Stimulated activated CD4-positive, alpha-beta T cell treated with anti-CD3 and anti-CD28 coated beads, Interleukin-12 subunit alpha, Interleukin-12 subunit beta, amount 100 ng/mL, for 48 hours (primary cell): Measurements from ENCODE around the gene ADK.
"Not testable (repeated sequence)": the region's sequence is repeated elsewhere in the genome, so short reads cannot be mapped to it uniquely, and the experiment has no call there.

Experiments
- DNase-seq, 3 donors: peaks; one replicate each; pipeline ENCODE4 v3.0.0-alpha.2; 2020; ENCODE audit warnings: low read depth in 2 of 3, low spot score in 1 of 3

The ADK gene

DNA sequence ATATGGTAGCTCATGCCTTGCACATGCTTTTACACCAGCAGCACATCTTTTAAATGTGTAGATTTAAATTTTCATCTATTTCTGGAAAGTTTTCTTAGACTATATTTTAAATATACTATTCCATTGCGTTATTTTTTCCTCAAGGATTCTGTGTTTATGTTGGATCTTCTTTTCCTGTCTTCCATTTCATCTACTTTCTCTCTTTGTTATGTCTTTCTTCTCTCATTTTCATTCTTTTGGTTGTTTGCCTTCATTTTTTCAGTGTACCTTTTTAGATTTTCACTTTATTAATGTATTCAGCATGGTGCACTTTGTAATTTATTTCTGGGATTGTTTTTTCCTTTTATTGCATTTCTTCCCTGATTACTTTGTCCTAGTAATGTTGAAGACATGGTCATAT, 329.8 kb downstream of the ADK start:
- DNase-seq: no peak

DNA sequence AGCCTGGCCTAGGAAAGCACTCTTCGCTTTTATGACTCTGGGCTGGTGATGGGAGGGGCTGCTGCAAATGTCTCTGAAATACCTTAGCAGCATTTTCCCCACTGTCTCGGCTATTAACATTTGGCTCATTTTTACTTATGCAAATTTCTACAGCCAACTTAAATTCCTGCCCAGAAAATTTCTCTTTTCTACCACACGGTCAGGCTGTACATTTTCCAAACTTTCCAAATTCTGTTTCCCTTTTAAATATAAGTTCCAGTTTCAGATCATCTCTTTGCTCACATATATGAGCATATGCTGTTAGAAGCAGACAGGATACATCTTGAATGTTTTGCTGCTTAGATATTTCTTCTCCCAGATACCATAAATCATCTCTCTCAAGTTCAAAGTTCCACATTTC, 332.3 kb downstream of the ADK start:
- DNase-seq: no peak

DNA sequence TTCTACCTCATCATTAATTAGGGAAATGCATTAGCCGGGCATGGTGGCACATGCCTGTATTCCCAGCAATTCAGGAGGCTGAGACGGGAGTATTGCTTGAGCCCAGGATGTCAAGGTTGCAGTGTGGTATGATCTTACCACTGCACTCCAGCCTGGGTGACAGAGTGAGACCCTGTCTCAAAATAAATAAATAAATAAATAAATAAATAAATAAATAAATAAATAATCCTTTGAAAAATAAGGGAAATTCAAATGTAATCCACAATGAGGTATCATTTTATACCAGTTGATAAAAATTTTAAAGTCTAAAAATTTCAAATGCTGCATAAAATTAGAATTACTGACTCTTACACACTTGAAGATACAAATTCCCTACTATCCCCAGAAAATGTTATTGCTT, 334.3 kb downstream of the ADK start:
- DNase-seq: no peak

DNA sequence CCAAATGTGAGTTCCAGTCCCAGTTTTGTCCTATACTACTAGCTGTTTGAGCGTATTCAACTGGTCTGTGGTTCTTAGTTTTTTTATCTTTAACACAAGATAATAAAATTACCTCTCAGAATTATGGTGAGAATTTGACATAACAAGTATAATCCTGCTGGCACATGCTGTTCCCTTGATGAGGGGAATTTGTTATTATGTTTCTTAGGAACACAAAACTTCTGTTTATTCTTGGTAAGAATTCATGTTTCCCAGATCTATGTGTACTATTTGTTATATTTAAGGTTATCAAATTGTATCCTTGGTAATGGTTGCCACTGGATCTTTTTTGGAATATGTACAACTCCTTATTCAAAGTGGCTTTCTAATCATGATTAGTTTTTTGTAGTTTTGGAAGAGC, 335.6 kb downstream of the ADK start:
- no peak for DNase-seq

DNA sequence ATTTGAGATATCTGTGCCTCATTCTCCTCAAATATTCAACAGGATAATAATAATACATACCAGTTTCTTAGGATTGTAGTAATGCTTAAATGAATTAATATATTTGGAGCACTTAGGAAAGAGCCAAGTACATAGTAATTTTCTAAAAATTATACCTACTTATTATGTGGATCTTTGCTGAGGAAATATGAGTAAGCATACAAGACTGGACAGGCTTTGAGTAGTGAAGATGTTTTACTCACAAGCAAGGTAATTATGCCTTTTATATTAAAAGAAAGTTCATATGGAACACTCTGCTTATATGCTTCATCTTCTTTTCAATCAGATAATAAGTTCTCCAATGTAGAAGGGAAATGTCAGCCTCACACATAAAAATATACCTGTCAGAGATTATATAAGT, 337.9 kb downstream of the ADK start:
- no peak for DNase-seq

DNA sequence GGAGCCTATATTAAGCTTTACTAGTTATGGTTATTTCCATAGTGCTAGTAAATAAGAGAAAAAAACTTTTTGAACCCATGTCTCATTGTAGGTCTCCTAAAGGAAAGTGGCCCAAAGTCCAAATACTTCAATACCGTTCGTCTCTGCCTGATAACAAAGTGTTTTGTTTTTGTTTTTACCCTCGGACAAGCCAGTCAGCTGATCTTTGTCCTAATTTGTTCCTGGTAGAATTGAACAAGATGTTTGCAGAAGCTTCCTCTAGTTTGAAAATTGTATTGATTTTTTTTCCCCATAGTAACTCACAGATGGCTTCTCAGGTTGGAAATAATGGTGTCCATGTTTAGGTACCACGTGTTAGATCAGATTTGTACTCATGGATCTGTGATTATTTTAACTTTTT, 339.5 kb downstream of the ADK start:
- DNase-seq: no peak

DNA sequence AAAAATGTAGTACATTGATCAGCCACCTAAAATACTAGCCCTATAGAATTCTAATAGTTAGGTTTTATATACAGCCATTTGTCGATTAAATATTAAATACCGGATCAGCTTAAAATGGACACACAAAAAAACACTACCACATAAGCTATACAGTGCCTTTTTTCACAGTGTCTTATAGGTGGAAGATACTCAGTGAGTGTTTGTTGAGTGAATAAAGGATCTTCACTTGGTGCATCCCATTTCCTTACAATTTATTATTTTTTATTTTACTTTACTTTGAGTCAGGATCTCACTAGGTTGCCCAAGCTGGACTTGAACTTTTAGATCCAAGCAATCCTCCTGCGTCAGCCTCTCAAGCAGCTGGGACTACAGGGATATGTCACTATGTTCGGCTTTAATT, 340.0 kb downstream of the ADK start:
- no peak for DNase-seq

DNA sequence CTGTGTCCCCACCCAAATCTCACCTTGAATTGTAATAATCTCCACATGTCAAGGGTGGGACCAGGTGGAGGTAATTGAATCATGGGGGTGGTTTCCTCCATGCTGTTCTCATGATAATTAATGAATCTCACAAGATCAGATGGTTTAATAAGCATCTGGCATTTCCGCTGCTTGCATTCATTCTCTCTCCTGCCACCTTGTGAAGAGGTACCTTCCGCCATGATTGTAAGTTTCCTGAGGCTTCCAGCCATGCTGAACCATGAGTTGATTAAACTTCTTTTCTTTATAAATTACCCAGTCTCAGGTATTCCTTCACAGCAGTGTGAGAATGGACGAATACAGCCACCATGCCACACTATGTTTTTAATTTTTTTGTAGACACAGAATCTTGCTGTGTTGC, 345.3 kb downstream of the ADK start:
- not testable (repeated sequence) for DNase-seq

DNA sequence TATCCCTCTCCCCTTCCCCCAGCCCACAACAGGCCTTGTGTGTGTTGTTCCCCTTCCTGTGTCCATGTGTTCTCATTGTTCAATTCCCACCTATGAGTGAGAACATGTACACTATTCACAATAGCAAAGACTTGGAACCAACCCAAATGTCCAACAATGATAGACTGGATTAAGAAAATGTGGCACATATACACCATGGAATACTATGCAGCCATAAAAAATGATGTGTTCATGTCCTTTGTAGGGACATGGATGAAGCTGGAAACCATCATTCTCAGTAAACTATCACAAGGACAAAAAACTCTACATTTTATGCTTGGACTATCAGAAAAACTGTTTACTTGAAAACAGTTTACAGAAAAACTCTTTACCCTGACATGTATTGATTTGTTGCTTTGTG, 347.6 kb downstream of the ADK start:
- not testable (repeated sequence) for DNase-seq

DNA sequence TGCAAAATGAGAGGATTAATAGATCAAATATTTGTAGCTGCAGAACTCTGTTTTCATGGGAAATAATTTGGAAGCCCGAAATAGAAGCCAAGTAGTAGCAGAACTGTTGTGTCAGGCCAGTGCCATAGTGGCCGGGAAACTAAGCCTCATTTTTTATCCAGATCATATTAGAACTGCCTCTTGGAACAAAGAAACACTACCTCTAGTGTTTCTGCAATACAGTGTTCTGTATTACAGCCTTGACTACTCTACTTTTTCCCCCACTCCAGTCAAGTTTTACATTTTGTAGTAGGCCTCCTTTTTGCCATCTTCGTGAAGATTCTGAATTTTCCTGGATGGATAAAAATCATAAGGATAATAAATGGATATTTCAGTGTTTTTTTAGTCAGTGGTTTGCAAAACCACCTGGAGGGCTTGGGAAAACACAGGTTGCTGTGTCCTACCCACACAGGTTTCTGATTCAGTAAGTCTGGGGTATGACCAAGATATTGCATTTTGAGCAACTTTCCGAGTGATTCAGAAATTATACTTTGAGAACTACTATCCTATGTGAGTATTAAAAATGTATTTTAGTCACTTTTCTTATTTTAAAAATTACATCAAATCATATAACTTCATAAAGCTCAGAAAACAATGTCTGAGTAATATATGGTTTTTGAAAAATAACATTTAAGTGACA, 349.1 kb downstream of the ADK start:
- DNase-seq: no peak

DNA sequence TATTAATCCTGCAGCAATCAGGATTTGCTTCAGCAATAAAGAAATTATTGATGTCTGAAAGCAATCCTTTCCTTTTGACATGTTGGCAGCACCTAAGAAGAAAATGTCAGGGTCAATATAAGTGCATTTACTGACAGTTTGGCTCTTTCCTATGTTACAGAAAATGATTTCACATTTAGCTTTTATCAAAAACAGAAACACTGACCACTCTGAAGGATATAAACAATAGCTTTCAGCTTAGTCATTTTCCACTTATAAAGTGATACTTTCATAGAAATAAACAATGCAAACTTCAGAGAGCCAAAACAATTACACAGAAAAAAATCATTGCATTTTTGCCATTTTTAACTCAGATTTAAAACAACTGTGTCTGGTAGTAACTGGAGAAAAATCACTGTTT, 349.8 kb downstream of the ADK start:
- no peak for DNase-seq

DNA sequence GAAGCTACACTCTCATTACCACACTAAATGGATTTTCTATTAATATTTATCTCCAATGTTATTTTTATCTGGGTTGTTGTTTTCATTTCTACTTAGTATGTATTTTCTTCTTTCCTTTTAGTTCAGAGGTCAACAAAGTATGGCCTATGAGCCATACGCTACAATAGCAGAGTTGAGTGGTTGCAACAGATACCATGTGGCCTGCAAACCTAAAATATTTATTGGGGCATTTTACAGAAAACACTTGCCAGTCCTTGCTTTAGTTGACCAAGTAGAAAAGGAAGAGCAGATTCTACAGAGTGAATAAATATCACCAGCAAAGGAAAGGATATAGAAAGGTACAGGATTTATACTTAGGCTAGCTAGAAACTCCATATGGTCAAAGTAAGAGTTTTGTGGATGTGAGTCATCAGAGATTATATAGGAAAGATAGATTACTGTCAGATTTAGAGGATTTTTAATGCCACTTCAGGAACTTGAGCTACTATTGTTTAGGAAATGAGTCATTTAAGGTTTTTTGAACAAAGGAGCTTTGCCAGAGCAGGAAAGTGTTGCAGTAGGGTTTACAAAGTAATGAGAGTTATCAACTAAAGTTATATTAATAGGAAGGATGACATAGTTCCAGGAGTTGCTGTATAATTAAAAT, 352.1 kb downstream of the ADK start:
- DNase-seq: no peak

DNA sequence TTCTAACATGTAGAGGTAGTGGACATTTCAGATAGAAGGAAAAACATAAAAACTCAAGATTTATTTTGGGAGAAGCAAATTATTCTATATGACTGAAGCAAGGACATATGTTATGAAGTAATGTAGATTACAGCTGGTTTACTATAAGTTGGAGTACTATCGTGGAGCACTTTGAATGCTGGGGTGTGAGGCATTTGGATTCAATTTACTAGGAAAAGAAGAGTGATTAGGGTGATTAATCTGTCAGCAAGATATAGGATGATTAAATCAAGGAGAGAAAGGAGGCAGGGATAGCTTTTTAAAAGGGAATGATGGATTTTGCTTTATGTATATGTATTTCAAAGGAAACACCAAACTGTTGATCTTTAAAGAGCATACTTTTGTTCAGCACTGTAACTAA, 356.9 kb downstream of the ADK start:
- DNase-seq: no peak

DNA sequence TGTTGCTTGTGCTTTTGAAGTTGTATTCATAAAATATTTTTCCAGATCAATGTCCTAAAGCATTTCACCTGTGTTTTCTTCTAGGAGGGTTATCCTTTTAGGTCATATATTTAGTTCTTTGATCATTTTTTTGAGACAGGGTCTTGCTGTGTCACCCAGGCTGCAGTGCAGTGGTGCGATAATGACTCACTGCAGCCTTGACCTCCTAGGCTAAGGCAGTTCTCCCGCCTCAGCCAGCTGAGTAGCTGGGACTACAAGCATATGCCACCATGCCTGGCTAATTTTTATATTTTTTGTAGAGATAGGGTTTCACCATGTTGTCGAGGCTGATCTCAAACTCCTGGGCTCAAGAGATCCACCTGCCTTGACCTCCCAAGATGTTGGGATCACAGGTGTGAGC, 359.6 kb downstream of the ADK start:
- no peak for DNase-seq

DNA sequence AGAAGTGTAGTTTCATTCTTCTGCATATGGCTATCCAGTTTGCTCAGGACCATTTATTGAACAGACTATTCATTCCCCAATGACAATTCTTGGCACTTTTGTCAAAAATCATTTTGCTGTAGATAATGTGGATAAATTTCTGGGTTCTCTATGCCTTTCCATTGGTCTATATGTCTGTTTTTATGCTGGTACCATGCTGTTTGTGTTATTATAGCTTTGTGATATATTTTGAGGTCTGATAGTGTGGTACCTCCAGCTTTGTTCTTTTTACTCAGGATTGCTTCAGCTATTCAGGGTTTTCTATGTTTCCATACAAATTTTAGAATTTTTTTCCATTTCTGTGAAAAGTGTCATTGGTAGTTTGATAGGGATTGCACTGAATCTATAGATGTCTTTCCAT, 360.0 kb downstream of the ADK start:
- DNase-seq: no peak

DNA sequence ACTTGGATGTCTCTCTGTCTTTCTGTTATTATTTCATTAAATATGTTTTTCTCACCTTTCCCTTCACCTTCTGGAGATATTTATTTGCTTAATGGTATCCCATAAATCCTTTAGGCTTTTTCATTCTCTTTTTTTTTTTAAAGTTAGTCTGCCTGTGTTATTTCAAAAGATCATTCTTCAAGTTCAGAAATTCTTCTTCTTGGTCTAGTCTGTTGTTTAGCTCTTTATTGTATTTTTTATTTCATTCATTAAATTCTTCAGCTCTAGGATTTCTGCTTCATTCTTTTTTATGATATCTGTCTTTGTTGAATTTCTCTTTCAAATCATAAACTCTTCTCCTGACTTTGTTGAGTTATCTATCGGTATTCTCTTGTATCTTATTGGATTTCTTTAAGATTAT, 363.3 kb downstream of the ADK start:
- DNase-seq: no peak

DNA sequence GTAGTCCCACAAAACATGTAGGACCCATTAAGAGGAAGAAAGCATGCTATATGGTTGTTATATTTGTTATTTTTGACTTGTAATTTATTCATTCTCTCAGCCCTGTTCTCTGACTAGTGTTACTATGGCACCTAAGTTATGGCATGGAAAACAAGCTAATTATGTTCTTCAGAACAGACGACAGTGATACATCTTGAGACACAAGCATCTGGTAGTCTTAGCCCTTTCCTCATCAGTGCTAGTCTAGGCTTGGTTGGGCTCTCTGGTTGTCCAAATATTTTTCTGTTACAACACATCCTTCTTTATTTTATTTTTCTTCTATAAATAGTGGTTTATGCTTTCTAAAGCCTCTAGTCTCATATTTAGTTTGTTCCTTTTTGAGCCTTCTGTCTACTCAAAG, 367.0 kb downstream of the ADK start:
- DNase-seq: no peak

DNA sequence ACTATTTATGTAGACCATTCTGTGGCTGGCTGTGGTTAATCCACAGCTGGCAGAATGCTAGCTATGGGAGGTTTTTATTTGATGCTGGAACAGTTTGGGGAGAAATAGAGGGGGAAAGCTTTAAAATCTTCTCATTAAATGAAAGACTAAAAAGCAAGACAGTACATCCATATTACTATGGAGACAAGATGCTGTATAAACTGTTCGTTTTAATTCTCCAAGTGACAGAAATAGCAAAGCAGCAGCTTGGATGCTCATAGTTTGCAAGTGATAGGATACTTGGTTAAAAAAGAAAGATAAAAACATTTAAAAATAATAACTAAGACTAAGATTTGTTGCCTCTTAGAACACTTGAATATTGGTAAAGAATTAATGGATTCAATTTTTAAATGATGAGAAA, 370.5 kb downstream of the ADK start:
- DNase-seq: no peak

DNA sequence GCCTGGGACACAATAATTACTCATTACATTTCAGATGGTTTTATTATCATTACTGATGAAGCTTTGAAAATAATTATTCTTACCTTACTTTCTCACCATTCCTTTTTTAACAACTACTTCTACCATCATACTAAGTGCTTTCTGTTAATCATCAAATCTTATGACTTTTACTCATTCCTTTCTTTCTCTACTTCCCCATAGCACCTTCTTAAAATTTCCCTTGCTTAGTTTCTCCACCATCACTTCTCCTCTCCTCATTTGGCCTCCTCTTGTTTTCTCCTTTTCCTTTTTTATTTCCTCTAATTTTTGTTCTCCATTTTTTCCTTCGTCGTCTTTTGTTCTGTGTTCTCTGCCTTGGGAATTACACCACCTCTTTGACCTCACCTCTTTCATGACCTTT, 372.2 kb downstream of the ADK start:
- DNase-seq: no peak

DNA sequence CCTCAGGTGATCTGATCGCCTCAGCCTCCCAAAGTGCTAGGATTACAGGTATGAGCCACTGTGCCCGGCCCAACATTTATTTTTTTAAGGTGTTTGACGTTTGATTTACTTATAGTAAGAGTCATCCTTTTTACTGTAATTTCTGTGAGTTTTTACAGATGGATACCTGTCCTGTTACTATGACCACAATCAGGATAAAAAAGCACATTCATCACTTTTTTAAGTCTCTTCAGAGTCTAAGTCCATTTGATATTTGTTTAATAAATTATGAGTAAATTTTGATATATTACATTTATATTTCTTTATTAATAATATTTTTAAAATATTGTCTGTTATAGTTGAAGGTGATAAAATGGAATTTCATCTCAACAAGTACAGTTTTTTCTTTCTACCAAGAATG, 374.9 kb downstream of the ADK start:
- no peak for DNase-seq

DNA sequence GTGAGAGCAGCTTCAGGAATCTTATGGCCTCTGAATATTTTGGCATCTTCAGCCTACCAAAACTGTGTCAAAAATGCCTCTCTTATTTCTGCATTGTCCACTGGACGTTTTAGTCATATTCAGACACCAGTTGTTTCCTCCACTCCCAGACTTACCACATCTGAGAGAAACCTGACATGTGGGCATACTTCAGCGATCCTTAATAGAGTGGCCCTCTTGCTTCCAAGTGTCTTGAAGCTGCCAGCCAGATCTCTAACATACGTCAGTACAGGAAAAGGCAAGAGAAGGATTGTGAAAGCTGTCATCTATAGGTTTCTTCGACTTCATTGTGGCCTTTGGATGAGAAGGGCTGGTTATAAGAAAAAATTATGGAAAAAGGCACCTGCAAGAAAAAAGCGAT, 376.6 kb downstream of the ADK start:
- not testable (repeated sequence) for DNase-seq

DNA sequence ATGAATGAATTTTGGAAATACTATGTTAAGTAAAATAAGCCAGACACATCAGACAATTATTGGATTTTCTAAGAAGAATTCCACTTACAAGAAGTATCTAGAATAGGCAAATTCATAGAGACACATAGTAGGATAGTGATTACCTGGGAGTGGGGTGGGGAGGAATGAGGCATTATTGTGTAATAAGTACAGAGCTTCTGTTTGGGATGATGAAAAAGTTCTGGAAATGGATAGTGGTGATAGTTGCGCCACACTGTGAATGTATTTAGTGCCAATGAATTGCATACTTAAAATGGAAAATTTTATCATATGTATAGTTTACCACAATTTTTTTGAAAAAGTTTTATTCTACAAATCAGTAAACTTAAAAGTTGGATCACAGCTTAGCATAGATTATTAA, 378.2 kb downstream of the ADK start:
- DNase-seq: no peak

DNA sequence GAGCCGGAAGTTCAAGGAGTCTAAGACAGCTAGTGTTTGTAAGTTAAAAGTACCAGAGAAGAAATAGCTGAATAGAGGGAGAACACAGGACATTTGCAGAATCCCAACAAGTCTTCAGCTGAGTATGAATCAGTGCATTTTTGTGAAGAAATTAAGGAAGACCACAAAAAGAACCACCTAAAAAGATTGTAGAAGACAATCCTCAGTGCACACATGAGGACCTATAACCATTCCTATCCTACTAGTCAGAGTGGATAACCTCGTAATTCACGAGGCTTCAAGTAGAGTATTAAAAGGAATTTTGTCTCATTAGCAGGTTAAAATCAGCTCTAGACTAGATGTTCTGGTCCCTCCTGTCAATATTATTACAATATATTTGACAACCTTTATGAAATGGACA, 380.0 kb downstream of the ADK start:
- DNase-seq: no peak
